Activated CD4-positive, alpha-beta T cell treated with anti-CD3 and anti-CD28 coated beads, Interleukin-2, amount 50 U/mL, for 24 hours (primary cell): ENCODE measurements around the gene PLK5.

ENCODE experiments used
- DNase-seq, 2 donors: peaks; one replicate each; pipeline ENCODE4 v3.0.0-alpha.2; 2020; ENCODE audit warnings: low read depth in 1 of 2, low spot score in 1 of 2

PLK5 gene

GRCh38 chr19:1554968-1555367, 31.1 kb downstream of the PLK5 start:
- no peak for DNase-seq

DNA sequence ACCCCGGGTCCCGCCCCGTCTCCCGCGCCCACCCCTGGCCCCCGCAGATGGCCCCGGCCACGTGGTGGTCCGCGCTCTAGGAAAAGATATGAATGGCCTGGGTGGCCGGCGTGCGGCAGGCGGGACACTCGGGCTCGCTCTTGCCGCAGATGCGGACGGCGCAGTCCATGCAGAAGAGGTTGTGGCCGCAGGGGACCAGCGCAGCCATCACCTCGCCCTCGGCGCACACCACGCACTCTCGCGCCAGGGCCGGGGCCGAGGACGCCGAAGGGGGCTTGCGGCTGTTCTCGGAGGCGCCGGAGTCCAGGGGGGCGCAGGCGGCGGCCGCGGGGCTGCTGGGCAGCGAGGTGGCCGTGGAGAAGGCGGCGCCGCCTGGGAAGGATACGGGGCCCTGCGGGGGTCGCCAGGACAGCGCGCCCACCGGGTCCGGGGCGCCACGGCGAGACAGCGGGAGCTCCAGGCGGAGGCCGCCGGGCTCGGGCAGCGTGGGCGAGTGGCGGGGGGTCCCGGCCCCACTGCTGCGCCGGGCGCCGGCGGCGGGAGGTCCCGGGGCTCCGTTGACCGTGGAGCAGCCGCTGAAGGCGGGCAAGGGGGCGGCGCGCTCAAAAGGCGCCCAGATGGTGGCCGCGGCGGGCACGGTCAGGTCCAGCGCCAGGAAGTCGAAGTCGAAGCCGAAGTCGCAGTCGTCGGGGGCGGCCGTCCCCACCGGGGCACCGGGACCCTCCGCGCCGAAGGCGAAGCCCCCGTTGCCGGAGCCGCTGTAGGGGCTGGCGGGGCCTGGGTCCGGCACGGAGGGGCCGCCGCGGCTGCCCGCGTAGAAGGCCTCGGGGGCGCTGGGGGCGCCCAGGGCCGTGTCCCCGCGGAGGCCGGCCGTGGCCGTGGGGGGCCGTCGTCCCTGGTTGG, 31.9 kb downstream of the PLK5 start:
- no peak for DNase-seq

DNA sequence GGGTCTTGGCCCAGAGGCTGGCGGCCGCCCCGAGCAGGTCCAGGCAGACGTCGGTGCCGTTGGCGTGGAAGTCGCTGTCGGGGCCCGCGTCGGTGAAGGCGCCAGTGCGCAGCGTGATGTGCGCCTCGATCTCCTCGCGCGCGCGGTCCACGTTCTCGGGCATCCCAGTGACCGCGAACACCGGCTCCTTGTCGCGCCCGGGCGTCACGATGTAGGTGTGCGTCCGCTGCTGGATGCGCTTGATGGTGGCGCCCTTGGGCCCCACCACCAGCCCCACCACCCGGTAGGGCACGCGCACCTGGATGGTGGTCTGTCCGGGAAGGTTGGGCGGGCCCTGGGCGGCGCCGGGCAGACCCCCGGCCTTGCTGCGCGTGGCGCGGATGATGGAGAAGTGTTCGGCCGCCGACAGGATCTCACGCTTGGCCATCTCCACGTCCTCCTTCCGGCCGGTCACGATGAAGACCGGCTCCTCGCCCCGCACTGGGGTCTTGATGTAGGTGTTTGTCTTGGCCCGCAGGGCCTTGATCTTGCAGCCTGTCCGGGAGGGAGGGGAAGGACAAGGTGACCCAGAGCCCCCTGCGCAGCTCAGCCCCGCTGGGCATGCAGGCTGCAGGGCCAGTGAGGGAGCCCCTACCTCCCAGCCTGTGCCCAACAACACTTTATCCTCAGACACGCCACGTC, 32.7 kb downstream of the PLK5 start:
- DNase-seq, result no peak

GRCh38 chr19:1558552-1558951, 34.7 kb downstream of the PLK5 start:
- no peak for DNase-seq

DNA sequence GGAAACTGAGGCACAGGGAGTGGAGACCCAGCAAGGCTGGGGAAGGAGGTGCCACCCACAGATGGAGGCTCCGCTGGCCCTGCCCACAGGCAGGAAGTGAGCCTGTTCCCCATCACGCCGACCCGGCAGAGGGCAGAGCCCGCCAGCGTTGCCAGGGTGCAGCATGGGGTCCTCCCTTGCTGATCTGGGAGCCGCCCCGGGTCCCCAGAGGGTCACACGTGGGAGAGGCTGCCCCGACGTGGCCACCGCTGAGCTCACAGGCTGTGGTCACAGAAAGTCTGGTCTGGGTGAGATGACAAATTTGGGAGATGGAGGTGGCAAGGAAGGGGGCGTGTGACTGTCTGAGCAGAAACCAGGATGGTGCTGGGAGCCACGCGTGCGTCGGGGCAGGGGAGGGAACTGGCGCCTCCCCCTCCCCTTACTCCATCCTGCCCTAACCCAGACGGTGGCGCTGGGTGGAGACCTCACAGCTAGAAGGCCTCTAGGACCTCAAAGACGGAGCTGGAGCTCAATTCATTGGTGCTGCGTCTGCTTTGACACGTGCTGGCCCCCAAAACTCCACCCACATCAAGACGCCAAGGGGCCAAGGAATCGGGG, 36.5 kb downstream of the PLK5 start:
- DNase-seq, result no peak

DNA sequence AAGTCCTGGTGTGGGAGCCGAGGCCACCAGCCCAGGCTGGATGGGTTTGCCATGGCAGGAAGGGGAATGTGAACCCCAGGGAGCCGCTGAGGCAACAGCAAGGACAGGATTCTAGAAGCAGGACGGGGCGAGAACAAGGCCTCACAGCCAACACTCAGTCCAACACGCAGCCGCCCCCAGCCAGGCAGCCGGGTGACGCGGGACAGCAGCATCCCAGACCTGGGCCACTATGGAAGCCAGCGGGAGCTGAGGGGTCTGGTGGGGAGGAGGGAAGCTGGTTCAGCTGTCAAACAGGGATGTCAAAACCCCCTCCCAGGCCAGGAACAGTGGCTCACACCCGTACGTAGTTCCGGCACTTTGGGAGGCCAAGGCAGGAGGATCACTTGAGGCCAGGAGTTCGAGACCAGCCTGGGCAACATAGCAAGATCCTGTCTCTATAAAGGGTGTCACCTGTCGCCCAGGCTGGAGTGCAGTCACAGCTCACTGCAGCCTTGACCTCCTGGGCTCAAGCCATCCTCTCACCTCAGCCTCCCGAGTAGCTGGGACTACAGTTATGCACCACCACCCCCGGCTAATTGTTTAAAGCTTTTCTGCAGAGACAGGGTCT, 37.5 kb downstream of the PLK5 start:
- DNase-seq, result no peak

DNA sequence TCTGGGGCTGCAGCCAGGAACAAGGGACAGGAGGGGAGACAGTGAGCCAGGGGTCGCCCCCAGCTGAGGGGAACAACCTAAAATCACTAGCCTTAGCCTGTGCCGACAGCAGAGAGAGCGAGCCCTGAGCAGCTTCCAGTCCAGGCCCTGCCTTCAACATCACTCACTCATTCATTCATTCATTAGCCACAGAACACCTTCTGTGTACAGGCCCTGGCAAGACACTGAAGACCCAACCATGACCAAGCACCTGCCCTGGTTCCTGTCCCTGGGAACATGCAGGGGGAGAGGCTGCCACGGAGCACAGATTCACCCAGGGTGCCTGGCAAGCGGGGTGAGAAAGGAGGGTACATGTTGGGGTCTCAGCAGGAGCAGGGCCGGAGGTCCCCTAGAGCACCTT, 39.4 kb downstream of the PLK5 start:
- DNase-seq, result no peak

DNA sequence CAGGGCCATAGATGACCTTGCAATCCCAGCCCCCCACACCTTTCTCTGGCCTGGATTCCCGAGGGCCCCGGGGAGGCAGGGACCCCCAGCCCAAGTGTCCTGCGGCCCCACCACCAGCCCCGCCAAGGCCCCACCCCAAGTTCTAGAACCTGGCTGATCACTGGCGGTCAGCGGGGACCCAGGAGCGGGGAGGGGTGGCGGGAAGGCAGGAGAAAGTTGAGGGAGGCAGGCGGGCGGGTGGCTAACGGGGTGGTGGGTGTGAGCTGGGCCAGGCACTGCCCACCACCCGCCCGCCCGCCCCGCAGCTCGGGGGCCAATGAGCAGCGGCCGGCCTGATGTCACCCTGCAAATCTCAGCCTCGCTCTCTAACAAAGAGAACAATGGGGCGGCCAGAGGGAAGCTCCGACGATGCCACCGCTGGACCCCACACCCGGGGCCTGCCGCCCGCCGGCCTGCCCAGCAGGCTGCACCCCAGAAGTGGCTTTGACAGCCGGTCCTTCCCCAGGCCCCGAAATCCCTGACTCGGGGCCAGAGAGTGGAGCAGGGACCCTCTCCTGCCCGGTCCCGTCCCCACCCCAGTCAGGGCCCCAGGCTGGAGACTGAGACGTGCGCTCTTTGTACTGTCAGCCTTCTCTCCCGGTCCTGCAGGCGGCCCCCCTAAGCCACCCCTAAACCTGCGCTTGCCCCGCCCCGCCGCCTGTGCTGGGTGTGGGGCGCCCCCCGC, 42.7 kb downstream of the PLK5 start:
- no peak for DNase-seq

DNA sequence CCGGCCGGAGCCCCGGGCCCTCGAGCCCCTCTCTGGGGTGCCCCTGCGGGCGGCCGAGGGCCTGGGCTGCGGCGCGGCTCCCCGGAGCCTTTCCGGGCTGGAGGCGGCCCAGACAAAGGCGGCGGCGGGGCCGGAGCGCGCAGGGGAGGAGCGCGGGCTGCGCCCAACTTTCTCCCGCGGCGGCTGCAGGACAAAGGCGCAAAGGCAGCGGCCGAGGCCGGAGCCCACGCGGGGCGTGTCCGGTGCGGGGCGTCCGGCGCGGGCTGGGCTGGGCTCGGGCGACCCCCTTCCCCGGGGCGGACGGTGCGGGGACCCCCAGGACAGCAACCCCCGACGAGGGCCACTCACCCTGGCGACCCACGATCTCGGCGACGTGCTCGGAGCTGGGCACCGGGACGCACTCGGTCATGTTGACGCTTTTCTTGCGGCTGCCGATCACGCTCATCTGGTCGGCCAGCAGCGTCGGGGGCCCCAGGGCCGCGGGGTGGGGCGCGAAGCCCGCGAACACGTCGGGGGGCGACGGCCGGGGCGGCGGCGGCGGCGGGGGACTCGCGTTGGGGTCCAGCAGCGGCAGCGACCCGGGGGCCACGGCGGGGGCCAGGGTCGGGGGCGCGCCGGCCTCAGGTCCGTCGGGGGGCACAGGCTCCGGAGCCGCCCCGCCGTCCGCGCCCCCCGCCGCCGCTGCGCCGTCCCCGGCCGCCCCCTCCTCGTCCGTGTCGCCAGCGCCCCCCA, 43.4 kb downstream of the PLK5 start:
- DNase-seq, result no peak

DNA sequence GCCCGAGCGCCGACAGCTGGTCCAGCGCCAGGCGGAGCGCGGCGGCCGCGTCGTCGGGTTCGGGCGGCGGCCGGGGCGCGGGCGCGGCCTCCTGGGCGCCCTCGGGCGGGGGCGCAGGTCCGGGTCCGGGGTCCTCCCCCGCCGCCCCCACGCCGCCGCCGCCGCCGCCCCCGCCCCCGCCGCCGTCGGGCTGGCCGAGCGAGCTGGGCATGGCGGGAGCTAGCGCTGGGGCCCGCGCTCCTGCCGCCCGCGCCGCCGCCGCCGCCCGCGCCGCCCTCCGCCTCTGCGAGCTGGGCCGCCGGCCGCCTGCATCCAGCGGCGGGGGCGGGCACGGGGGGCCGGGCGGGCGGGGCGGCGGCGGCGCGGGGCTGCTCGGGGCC, 44.0 kb downstream of the PLK5 start:
- DNase-seq, result no peak

DNA sequence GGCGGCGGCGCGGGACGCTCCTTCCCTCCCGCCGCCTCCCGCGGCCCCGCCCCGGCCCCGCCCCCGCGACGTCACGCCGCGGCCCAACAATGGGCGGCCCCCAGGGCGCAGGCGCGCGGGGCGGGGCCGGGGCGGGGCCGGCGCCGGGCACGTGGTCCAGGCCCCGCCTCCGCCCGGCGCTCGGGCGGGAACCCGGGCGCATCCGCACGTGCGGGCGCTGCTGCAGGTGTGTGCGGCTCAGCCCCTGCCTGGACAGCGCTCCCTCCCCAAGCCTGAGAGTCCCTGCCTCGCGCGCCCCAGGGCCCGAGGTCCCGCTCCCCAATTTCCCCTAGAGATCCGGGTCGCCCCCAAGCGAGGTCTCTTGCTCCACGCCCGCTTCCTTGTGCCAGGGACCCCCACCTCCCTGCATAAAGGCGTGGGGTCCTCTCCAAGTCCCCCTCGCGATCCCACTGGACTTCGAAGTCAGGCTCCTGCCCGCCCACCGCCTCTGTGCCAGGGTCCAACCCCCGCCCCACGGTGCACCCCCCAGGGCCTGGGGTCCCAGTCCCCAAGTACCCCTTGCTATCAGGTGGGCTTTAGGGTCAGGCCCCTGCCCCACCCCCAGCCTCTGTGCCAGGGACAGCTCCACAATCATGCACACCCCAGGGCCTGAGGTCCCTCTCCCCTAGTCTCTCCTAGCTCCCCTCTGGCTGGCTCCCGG, 44.6 kb downstream of the PLK5 start, which contains the start of gene MEX3D:
Gene MEX3D, minus strand, starts transcription at position 6 of the 700 bp plus-strand sequence. CDS start 267 bp downstream, outside the sequence.
- peak; percentile 63 to 72 for DNase-seq

GRCh38 chr19:1569997-1570396, 46.1 kb downstream of the PLK5 start:
- DNase-seq, result no peak

GRCh38 chr19:1570836-1571235, 47.0 kb downstream of the PLK5 start:
- DNase-seq, result no peak

- DNase-seq, result no peak
Observed at GRCh38 chr19:1571358-1571757, 47.5 kb downstream of the PLK5 start.

GRCh38 chr19:1572795-1573194, 48.9 kb downstream of the PLK5 start:
- DNase-seq, result no peak

DNA sequence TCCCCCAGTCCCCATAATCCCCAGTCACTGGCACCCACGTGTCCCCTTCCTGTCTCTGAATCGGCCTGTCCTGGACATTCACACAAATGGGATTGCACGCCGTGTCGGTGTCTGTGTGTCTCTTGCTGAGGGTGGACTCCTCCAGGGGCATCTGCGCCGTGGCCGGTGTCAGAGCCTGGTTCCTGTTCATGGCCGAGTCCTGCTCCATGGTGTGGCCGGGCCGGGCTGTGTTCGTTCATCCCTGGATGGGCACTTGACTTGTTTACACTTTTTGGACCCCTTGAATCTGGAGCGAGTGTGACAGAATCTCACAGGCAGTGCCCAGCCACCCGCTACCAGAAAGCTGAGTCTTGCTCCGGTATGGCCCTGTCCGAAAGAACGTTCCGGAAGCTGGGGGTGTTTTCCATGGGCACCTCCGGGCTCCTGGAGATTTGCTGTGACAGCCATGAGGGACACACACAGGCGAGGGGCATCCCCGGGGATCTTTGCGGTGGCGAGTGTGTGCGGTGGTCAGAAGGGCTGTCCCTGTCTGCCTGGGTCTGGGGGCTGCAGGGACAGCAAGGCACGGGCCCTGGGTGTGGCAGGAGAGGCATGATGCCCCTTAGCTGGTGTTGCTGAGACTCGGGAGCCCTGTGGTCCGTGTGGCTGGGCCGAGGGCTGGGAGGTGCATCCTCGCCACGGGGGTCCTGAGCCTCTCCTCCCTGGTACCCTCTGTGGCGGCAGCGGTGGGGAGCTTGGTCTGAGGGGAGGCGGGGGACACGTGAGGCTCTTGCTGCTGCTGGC, 50.7 kb downstream of the PLK5 start:
- DNase-seq, result no peak

- no peak for DNase-seq
Observed at GRCh38 chr19:1575323-1576241, 51.7 kb downstream of the PLK5 start.
